Adrenal gland (tissue), 12 donors: ENCODE measurements around the gene CRK. TPM values are rescaled to one million over a fixed set of nuclear protein-coding genes. Genes with fewer than 3 reads are reported as not detected.
A peak's percentile ranks its signal among the peaks of the same experiment; 100 is the strongest.

Experiments
- DNase-seq, 7 donors: peaks; one replicate each; pipeline ENCODE4 v3.0.0-alpha.2; 2019 to 2020
- H3K27ac ChIP-seq, 5 donors: fragments of 200-600 bp; sonication (generic) in 4 of 5; 1 replicate in 3 of 5; 2 replicates in 2 of 5; pipeline versions ENCODE4 v1.5.1 to v1.8.0; 2016 to 2020; ENCODE audit warnings: mild to moderate bottlenecking in 1 of 5
- H3K27me3 ChIP-seq: fragments of 200-600 bp; 2 replicates; pipeline ENCODE4 v1.8.0; 2021
- H3K36me3 ChIP-seq, 2 donors: fragments of 200-600 bp; replicated peaks in 1 of 2; 1 replicate in 1 of 2; 2 replicates in 1 of 2; pipeline versions ENCODE4 v1.5.1 to v1.8.0; 2018 to 2022
- H3K4me1 ChIP-seq, 2 donors: fragments of 200-600 bp; replicated peaks in 1 of 2; 1 replicate in 1 of 2; 2 replicates in 1 of 2; pipeline versions ENCODE4 v1.5.1 to v1.8.0; 2018 to 2021
- H3K4me3 ChIP-seq, 4 donors: fragments of 200-600 bp; sonication (generic) in 3 of 4; one replicate each; pipeline ENCODE4 v1.5.1; 2016 to 2018
- H3K9me3 ChIP-seq, 3 donors: fragments of 200-600 bp; sonication (generic) in 1 of 3; replicated peaks in 1 of 3; 1 replicate in 2 of 3; 2 replicates in 1 of 3; pipeline versions ENCODE4 v1.5.1 to v1.8.0; 2016 to 2021
- POLR2A ChIP-seq, 2 donors: fragments of 450-650 bp; IDR thresholded peaks; one replicate each; pipeline ENCODE4 v1.6.1; 2017; ENCODE audit warnings: antibody characterized with exemption in 2 of 2, mild to moderate bottlenecking in 2 of 2, moderate library complexity in 1 of 2
- WGBS, 4 donors: extraction: QIAGEN DNeasy Blood & Tissue Kit in 2 of 4; methylation state at CpG; one replicate each; pipeline versions ENCODE4 v1.1.5 to v1.1.7; 2013 to 2017; 5-methylcytosine and 5-hydroxymethylcytosine counted together
- intact Hi-C, 2 donors: fragments of 100-400 bp; cut with DNase I; formaldehyde crosslinking; loops; one replicate each; pipeline versions ENCODE4 v1.14.1 to v1.15.0; 2022 to 2023
- polyA plus RNA-seq, 3 donors: library from polyadenylated mRNA; stranded (reverse); fragments of 200-250 nt in 2 of 3; fragments of 350-450 nt in 1 of 3; fragmentation: Illumina TruSeq in 1 of 3; extraction: RNeasy Lipid Tissue Mini Kit (QIAGEN cat#74804) in 1 of 3; gene quantifications; one replicate each; pipeline ENCODE4 v1.2.3, GENCODE V29; 2013 to 2014
- total RNA-seq, 9 donors: library from RNA; depleted of rRNA in 4 of 9; stranded (reverse); fragments of >200 nt in 4 of 9; fragments of 120-200 nt in 1 of 9; fragmentation: NEBNext Ultra II Directional in 1 of 9; extraction: Animal tissue kit (Norgen Biotek cat#: 25700) in 1 of 9; gene quantifications; one replicate each; pipeline versions ENCODE4 v1.1.0 to v1.2.4, GENCODE V29; 2013 to 2023
- TF ChIP-seq, protein P1 (sequence below), 6 experiments: fragments of 450-650 bp in 4 of 6; fragments of 200-600 bp in 2 of 6; sonication (generic) in 1 of 6; IDR thresholded peaks; 1 replicate in 5 of 6; 2 replicates in 1 of 6; pipeline versions ENCODE4 v1.5.1 to v1.8.0; 2016 to 2021; ENCODE audit warnings: antibody characterized with exemption in 6 of 6, mild to moderate bottlenecking in 2 of 6, moderate library complexity in 1 of 6
- donor health status: healthy with polysubstance abuse.
- donor health status: Bipolar disorder and iron deficiency.
- donor health status: DM: yes; HTN: yes; CAD: no.
- donor health status: DM: no; HTN: no; CAD: no.
- donor health status: DM: no; HTN: no; CAD: no.
- donor health status: DM: yes; HTN: yes; CAD: no.

CRK gene
- total and polyA plus RNA-seq, 12 donors = 20.3 to 80.6 (median 58.5) TPM

DNA sequence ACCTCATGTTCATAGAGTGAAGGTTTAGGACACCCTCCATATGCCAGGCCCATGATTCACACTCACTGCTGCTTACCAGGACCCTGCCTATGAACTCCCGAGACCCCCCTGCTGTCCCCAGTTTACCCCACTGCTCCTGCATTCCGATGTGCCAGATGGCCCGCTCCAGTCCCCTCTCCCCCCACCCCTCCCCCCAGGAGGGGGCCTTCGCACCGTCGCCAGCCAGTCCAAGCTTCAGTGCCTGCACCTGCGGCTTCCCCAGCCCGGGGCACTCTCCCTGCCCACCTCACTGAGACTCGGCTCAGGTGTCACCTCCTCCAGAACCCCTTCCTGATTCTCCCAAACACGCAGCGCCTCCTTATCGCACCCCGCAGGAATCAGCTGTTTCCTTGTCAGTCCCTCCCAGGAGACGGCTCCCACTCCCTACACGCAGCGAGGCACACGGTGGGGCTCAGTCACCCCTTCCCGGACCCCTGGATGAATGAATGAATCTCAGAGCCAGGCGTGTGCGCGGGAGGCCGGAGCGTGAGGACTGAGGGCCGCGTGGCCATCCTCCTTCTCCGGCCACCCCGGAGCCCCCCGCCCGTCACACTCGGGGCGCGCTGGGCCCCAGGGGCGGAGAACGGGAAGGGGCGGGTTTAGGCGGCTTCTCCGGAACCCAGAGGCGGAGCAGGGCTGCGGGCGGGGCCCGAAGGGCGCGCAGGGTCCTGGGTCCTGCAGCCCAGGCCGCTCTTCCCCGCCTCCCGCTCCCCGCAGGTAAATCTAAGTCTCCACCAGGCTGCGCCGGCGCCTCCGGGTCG, 34.8 kb upstream of the CRK start:
- H3K9me3 ChIP-seq = no peaks in the 10 kb centered on the region
- DNase-seq = peak in 6 of 7 donors; percentile 52 to 71 (median 56)
- TF ChIP-seq, protein P1, sequence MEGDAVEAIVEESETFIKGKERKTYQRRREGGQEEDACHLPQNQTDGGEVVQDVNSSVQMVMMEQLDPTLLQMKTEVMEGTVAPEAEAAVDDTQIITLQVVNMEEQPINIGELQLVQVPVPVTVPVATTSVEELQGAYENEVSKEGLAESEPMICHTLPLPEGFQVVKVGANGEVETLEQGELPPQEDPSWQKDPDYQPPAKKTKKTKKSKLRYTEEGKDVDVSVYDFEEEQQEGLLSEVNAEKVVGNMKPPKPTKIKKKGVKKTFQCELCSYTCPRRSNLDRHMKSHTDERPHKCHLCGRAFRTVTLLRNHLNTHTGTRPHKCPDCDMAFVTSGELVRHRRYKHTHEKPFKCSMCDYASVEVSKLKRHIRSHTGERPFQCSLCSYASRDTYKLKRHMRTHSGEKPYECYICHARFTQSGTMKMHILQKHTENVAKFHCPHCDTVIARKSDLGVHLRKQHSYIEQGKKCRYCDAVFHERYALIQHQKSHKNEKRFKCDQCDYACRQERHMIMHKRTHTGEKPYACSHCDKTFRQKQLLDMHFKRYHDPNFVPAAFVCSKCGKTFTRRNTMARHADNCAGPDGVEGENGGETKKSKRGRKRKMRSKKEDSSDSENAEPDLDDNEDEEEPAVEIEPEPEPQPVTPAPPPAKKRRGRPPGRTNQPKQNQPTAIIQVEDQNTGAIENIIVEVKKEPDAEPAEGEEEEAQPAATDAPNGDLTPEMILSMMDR (IDR thresholded peaks at IDR 0.05) = no peak
- peak in 1 of 2 donors; percentile 35 for TF ChIP-seq POLR2A (IDR thresholded peaks at IDR 0.05)
- intact Hi-C loops = no loop called here
- H3K27ac ChIP-seq = peak overlapping the region in 4 of 5 donors; percentile 58 to 95 (median 76)
- peaks cover 19 to 40% of the 10 kb centered on the region in 2 donors for H3K4me1 ChIP-seq
- H3K36me3 ChIP-seq = peaks cover 0 to 7% of the 10 kb centered on the region in 2 donors
- H3K27me3 ChIP-seq = no peaks in the 10 kb centered on the region
- peak overlapping the region; percentile 59 to 81 (median 70) for H3K4me3 ChIP-seq
- 1 to 13% (median 4%) methylated on average over 9 to 52 of the region's 52 CpGs for WGBS, 4 donors

DNA sequence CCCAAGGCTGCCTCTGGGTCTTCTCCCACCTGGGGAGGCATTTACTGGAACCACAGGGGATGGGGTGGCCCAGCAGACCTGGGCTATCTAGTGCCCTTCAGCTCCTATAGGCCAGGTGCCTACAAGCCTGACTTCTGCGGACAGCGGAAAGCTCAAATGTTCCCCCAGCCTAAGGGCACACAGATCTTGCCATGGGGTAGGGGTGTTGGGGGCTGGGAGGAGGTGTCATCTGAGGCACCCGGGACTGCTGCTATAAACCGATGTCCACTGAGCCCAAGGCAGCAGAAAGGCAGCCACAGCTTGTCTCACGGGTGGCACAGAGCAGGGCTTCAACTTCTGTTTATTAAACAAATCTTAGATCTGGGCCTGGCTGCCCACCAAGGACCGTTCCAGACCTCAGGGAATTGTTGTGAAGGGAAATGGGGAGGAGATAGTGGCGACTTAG, 32.8 kb upstream of the CRK start:
- peak in 1 of 7 donors; percentile 33 for DNase-seq
- intact Hi-C loops = no loop called here
- WGBS, 4 donors = 82 to 89% (median 83%) methylated on average over 7 of the region's 7 CpGs
- peak overlapping the region in 2 of 4 donors; percentile 33 to 81 for H3K4me3 ChIP-seq
- H3K36me3 ChIP-seq = no peaks in the 10 kb centered on the region
- no peaks in the 10 kb centered on the region for H3K27me3 ChIP-seq
- peaks cover 25 to 49% of the 10 kb centered on the region in 2 donors for H3K4me1 ChIP-seq
- no peaks in the 10 kb centered on the region for H3K9me3 ChIP-seq
- TF ChIP-seq, protein P1 (IDR thresholded peaks at IDR 0.05) = no peak
- no peak for TF ChIP-seq POLR2A (IDR thresholded peaks at IDR 0.05)
- peak overlapping the region in 4 of 5 donors; percentile 82 to 97 (median 86) for H3K27ac ChIP-seq

GRCh38 chr17:1487939-1488825, 32.1 kb upstream of the CRK start:
- no peaks in the 10 kb centered on the region for H3K36me3 ChIP-seq
- peak; percentile 67 to 87 (median 86) for DNase-seq
- H3K4me1 ChIP-seq = peaks cover 25 to 49% of the 10 kb centered on the region in 2 donors
- TF ChIP-seq POLR2A (IDR thresholded peaks at IDR 0.05) = peak in 1 of 2 donors; percentile 60
- TF ChIP-seq, protein P1 (IDR thresholded peaks at IDR 0.05) = peak in 3 of 6 experiments; percentile 2 to 28 (median 23)
- intact Hi-C loops = no loop called here
- no peaks in the 10 kb centered on the region for H3K27me3 ChIP-seq
- WGBS, 4 donors = 1 to 2% (median 1%) methylated on average over 22 to 72 of the region's 72 CpGs; no CpG with 5 or more reads in 1 of the 4 donors
- peak overlapping the region in 2 of 4 donors; percentile 33 to 81 for H3K4me3 ChIP-seq
- peak overlapping the region in 4 of 5 donors; percentile 82 to 97 (median 86) for H3K27ac ChIP-seq
- no peaks in the 10 kb centered on the region for H3K9me3 ChIP-seq
